ENCODE results near the gene GPR39.

Gene GPR39

GRCh38 chr2:132671151-132671835 is 254.7 kb downstream of the GPR39 start:
- Histone ChIP-seq H3K9me2 (replicated peaks; ENCODE audit: control insufficient read depth, low read length) (no peaks in the 10 kb centered on the region), H3K9me3 (ENCODE audit: control insufficient read depth, insufficient read depth, low read length) (peaks cover 5% of the 10 kb centered on the region; the same call in 1 of the 2 replicates), H3F3A (ENCODE audit: control insufficient read depth, insufficient read depth) (no peaks in the 10 kb centered on the region), H3K27ac (ENCODE audit: low read depth, low read length) (no peak overlapping the region), H3K27me3 (ENCODE audit: control insufficient read depth, low read length) (no peaks in the 10 kb centered on the region), H3K4me1 (ENCODE audit: control insufficient read depth, low read length) (no peaks in the 10 kb centered on the region), H3K4me3 (ENCODE audit: low read length) (no peak overlapping the region), H3K79me2 (ENCODE audit: control insufficient read depth, low read length) (no peaks in the 10 kb centered on the region), H4K20me1 (ENCODE audit: control insufficient read depth, insufficient read depth, low read depth, low read length) (no peaks in the 10 kb centered on the region), H3K4me2 (ENCODE audit: low read length) (no peak overlapping the region), H3K36me3 (ENCODE audit: control insufficient read depth, low read length) (no peaks in the 10 kb centered on the region)
- no peak for TF ChIP-seq EZH2phosphoT487 (IDR thresholded peaks at IDR 0.05; ENCODE audit: borderline replicate concordance, low read length)
- no peak for TF ChIP-seq CTCF (IDR thresholded peaks at IDR 0.05; ENCODE audit: low read depth, low read length, poor library complexity, severe bottlenecking)

GRCh38 chr2:132676999-132677398 is 260.4 kb downstream of the GPR39 start:
- no peaks in the 10 kb centered on the region for H3K79me2 ChIP-seq (ENCODE audit: control insufficient read depth, low read length)
- no peaks in the 10 kb centered on the region for H3K9me3 ChIP-seq (ENCODE audit: control insufficient read depth, insufficient read depth, low read length)
- no peaks in the 10 kb centered on the region for H3K36me3 ChIP-seq (ENCODE audit: control insufficient read depth, low read length)
- H3K4me3 ChIP-seq (ENCODE audit: low read length) = no peak overlapping the region
- TF ChIP-seq CTCF (IDR thresholded peaks at IDR 0.05; ENCODE audit: low read depth, low read length, poor library complexity, severe bottlenecking) (peak; percentile 15), EZH2phosphoT487 (IDR thresholded peaks at IDR 0.05; ENCODE audit: borderline replicate concordance, low read length) (no peak)
- no peak overlapping the region for H3K4me2 ChIP-seq (ENCODE audit: low read length)
- no peak overlapping the region for H3K27ac ChIP-seq (ENCODE audit: low read depth, low read length)
- no peaks in the 10 kb centered on the region for H3F3A ChIP-seq (ENCODE audit: control insufficient read depth, insufficient read depth)
- no peaks in the 10 kb centered on the region for H4K20me1 ChIP-seq (ENCODE audit: control insufficient read depth, insufficient read depth, low read depth, low read length)
- H3K27me3 ChIP-seq (ENCODE audit: control insufficient read depth, low read length) = no peaks in the 10 kb centered on the region
- no peaks in the 10 kb centered on the region for H3K4me1 ChIP-seq (ENCODE audit: control insufficient read depth, low read length)
- H3K9me2 ChIP-seq (replicated peaks; ENCODE audit: control insufficient read depth, low read length) = no peaks in the 10 kb centered on the region

- H3K4me3 ChIP-seq (ENCODE audit: low read length) = no peak overlapping the region
- H3F3A ChIP-seq (ENCODE audit: control insufficient read depth, insufficient read depth) = no peaks in the 10 kb centered on the region
- H3K27ac ChIP-seq (ENCODE audit: low read depth, low read length) = no peak overlapping the region
- H3K9me3 ChIP-seq (ENCODE audit: control insufficient read depth, insufficient read depth, low read length) = no peaks in the 10 kb centered on the region
- TF ChIP-seq CTCF (IDR thresholded peaks at IDR 0.05; ENCODE audit: low read depth, low read length, poor library complexity, severe bottlenecking) (no peak), EZH2phosphoT487 (IDR thresholded peaks at IDR 0.05; ENCODE audit: borderline replicate concordance, low read length) (no peak)
- no peaks in the 10 kb centered on the region for H3K36me3 ChIP-seq (ENCODE audit: control insufficient read depth, low read length)
- no peaks in the 10 kb centered on the region for H4K20me1 ChIP-seq (ENCODE audit: control insufficient read depth, insufficient read depth, low read depth, low read length)
- H3K27me3 ChIP-seq (ENCODE audit: control insufficient read depth, low read length) = no peaks in the 10 kb centered on the region
- no peak overlapping the region for H3K4me2 ChIP-seq (ENCODE audit: low read length)
- H3K9me2 ChIP-seq (replicated peaks; ENCODE audit: control insufficient read depth, low read length) = no peaks in the 10 kb centered on the region
- H3K79me2 ChIP-seq (ENCODE audit: control insufficient read depth, low read length) = no peaks in the 10 kb centered on the region
- H3K4me1 ChIP-seq (ENCODE audit: control insufficient read depth, low read length) = no peaks in the 10 kb centered on the region
Measured at GRCh38 chr2:132677661-132678060, 261.1 kb downstream of the GPR39 start.
